H7 (cell line): ENCODE results near the gene RABGAP1L. TPM values are rescaled to one million over a fixed set of nuclear protein-coding genes. Genes with fewer than 3 reads are reported as not detected.
"Not testable (repeated sequence)": the region's sequence is repeated elsewhere in the genome, so short reads cannot be mapped to it uniquely, and the experiment has no call there.

Experiments
- DNase-seq: peaks from one replicate; pipeline ENCODE4 v3.0.0; 2012
- H3K27me3 ChIP-seq: 2 replicates; pipeline ENCODE4 v1.6.0; 2011; ENCODE audit warnings: mild to moderate bottlenecking, low read length; ENCODE audit not compliant: control insufficient read depth, insufficient read depth
- H3K36me3 ChIP-seq: replicated peaks from 2 replicates; pipeline ENCODE4 v1.5.1; 2011; ENCODE audit warnings: low read length; ENCODE audit not compliant: control insufficient read depth, insufficient read depth
- H3K4me3 ChIP-seq: 2 replicates; pipeline ENCODE4 v1.5.1; 2011; ENCODE audit warnings: low read depth, mild to moderate bottlenecking, control low read depth, low read length, moderate library complexity; ENCODE audit not compliant: insufficient read depth
- total RNA-seq: library from RNA; depleted of rRNA; stranded (reverse); fragments of >200 nt; shearing (Covaris generic); gene quantifications from 2 replicates; pipeline ENCODE4 v1.2.3, GENCODE V29; 2014

Gene RABGAP1L
- total RNA-seq, 1 experiment from 2014 or later, result 31.9 TPM

DNA sequence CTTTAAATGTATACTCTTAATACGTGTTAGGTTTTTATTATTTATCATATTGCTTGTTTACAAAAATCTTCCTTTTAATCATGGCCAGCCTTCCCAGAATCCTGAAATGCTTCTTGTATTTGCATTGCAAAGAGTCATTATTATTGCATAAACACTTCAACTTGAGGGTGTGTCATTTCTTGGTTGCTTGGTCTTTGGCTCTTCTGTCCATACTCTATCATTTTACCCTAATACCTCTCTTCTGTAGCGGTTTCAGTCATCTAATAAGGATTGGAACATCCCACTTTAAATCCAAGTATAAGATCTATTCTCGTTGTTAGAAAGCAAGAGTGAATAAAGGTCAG lies 639.8 kb downstream of the RABGAP1L start:
- Histone ChIP-seq H3K27me3 (no peaks in the 10 kb centered on the region), H3K4me3 (no peak overlapping the region), H3K36me3 (no peaks in the 10 kb centered on the region)
- DNase-seq, result no peak

- H3K27me3 ChIP-seq, result no peaks in the 10 kb centered on the region
- no peak for DNase-seq
- no peaks in the 10 kb centered on the region for H3K36me3 ChIP-seq
- H3K4me3 ChIP-seq, result peak overlapping the region; percentile 29
Observed at GRCh38 chr1:174800216-174800851, 641.0 kb downstream of the RABGAP1L start.

- Histone ChIP-seq H3K36me3 (no peaks in the 10 kb centered on the region), H3K4me3 (no peak overlapping the region), H3K27me3 (no peaks in the 10 kb centered on the region)
- DNase-seq, result no peak
Observed at GRCh38 chr1:174800876-174801275, 641.6 kb downstream of the RABGAP1L start.

DNA sequence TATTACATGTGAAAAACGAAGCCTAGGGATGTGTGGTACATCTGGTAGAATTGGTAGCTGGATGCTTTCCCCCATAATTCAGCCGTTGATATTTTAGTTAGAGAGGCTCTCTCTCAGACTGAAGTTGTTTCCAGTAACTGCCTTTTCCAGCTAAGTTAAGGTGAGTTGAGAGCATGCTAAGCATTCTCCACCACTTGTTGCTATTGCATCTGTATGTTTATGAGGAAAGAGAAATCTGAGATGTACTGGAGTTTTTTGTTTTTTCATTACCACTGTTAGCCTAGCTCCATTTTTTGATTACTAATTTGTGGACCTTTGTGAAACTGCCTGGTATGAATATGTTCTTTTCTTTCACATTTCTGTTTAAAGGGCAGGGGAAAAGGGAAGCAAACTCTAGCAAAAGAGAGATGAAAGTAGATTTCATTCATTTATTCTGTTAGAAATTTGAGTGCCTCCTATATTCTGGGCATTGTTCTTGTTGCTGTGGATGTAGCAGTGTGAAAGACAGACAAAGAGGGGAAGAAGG lies 650.5 kb downstream of the RABGAP1L start:
- H3K4me3 ChIP-seq, result no peak overlapping the region
- DNase-seq, result no peak
- no peaks in the 10 kb centered on the region for H3K36me3 ChIP-seq
- no peaks in the 10 kb centered on the region for H3K27me3 ChIP-seq

- H3K4me3 ChIP-seq, result no peak overlapping the region
Observed at GRCh38 chr1:174812016-174812415, 652.7 kb downstream of the RABGAP1L start.

GRCh38 chr1:174812656-174813055 lies 653.3 kb downstream of the RABGAP1L start:
- H3K27me3 ChIP-seq, result no peaks in the 10 kb centered on the region
- no peak for DNase-seq
- H3K4me3 ChIP-seq, result no peak overlapping the region
- H3K36me3 ChIP-seq, result no peaks in the 10 kb centered on the region

More at GRCh38 chr1:174812016-174812415, 652.7 kb downstream of the RABGAP1L start:
- DNase-seq, result no peak
- H3K36me3 ChIP-seq, result no peaks in the 10 kb centered on the region
- H3K27me3 ChIP-seq, result no peaks in the 10 kb centered on the region

GRCh38 chr1:174815036-174815435 lies 655.7 kb downstream of the RABGAP1L start:
- Histone ChIP-seq H3K27me3 (no peaks in the 10 kb centered on the region), H3K36me3 (no peaks in the 10 kb centered on the region), H3K4me3 (no peak overlapping the region)
- DNase-seq, result no peak

DNA sequence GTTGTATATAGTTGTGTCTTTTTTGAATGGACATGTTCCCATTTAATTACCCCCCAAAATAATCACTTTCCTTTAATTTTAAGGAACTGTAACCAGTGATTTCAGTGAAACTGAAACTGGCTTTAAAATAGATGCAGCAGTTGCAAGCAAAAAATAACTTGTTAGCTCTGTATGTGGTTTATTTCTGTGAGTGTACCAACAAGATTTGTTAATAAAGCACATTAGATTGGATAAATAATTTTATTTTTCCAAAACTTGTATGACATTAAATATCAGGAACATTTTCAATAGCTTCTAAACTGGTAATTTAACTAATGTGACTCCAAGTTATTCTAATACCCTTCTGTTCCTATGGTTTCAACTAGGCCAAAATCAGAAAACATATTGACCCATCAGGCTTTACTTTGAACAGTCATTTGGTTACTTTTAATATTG lies 656.2 kb downstream of the RABGAP1L start:
- Histone ChIP-seq H3K4me3 (no peak overlapping the region), H3K36me3 (no peaks in the 10 kb centered on the region), H3K27me3 (no peaks in the 10 kb centered on the region)
- no peak for DNase-seq

- H3K27me3 ChIP-seq, H3K36me3 ChIP-seq, H3K4me3 ChIP-seq, DNase-seq: not testable (repeated sequence)
Observed at GRCh38 chr1:174816621-174817020, 657.3 kb downstream of the RABGAP1L start.

DNA sequence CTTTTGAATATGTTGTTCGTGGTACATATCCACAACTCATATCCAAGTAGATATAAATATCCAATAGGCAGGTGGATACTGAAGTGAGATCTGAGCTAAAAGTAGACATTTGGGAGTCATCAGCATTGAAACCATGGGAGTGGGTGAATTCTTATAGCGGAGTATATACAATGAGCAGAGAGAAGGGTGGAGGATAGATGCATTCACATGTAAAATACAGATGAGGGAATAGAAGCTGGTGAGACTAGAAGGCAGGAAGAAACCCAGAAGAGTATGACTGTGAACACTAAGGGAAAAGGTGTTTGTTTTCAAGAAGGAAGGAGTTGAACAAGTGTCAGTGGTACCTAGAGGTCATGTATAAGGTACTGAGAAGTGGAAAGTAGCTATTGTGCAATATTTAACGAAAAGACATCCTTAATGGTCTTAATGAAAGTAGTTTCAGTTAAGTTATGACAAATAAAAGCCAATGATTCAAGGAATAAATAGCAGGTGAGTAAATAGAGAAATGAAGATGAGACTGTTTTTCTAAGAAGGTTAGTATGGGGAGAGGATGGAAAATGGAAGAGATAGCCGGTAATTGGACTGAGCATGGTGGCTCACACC lies 658.8 kb downstream of the RABGAP1L start:
- peak; percentile 14 for DNase-seq
- Histone ChIP-seq H3K27me3 (no peaks in the 10 kb centered on the region), H3K4me3 (no peak overlapping the region), H3K36me3 (no peaks in the 10 kb centered on the region)

DNA sequence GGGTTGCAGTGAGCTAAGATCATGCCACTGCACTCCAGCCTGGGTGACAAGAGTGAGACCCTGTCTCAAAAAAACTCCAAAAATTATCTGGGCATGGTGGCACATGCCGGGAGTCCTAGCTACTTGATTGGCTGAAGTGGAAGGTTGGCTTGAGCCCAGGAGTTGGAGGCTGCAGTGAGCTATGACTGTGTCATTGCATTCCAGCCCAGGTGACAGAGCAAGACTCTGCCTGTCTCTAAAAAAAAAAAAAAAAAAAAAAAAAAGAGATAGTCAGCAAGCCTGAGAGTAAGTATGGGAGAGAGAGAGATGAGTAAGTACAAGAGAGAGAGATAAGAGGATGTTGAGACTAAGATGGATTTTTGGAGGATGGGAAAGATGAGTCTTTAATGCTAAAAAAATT lies 659.6 kb downstream of the RABGAP1L start:
- Histone ChIP-seq H3K36me3 (no peaks in the 10 kb centered on the region), H3K27me3 (no peaks in the 10 kb centered on the region), H3K4me3 (no peak overlapping the region)
- DNase-seq, result no peak

GRCh38 chr1:174819596-174819995 lies 660.3 kb downstream of the RABGAP1L start:
- Histone ChIP-seq H3K4me3 (no peak overlapping the region), H3K27me3 (no peaks in the 10 kb centered on the region), H3K36me3 (no peaks in the 10 kb centered on the region)
- no peak for DNase-seq

GRCh38 chr1:174825127-174825526 lies 665.8 kb downstream of the RABGAP1L start:
- H3K4me3 ChIP-seq, result no peak overlapping the region
- H3K36me3 ChIP-seq, result no peaks in the 10 kb centered on the region
- DNase-seq, result no peak
- H3K27me3 ChIP-seq, result no peaks in the 10 kb centered on the region

DNA sequence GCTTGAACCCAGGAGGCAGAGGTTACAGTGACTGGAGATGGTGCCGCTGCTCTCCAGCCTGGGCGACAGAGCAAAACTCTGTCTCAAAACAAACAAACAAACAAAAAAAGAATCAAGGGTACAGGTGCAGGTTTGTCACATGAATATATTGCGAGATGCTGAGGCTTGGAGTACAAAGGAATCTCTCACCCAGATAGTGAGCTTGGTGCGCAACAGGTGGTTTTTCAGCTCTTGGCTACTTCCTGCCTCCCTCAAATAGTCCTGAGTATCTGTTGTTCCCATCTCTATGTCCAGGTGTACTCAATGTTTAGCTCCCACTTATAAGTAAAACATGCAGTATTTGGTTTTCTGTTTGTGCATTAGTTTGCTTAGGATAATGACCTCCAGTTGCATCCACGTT lies 666.5 kb downstream of the RABGAP1L start:
- no peak for DNase-seq
- H3K4me3 ChIP-seq, result no peak overlapping the region
- no peaks in the 10 kb centered on the region for H3K27me3 ChIP-seq
- no peaks in the 10 kb centered on the region for H3K36me3 ChIP-seq

DNA sequence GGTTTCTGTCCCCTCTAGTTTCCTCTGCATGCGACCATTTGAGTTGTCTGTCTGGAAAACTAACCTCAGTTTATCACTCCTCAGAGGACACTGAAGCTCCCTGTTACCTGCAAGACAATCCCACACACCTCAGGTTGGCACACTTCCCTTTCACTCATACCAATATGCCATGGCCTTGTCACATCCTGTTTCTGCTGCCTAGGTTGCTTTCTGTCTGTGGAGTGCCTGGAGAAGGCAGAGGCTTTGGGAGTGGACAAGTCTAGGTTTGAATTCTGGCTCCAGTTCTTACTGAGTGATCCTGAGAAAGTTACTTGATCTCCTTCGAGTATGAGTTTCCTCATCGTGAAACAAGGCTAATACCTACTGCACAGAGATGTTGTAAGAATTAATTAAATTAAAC lies 668.9 kb downstream of the RABGAP1L start:
- no peak for DNase-seq
- Histone ChIP-seq H3K4me3 (no peak overlapping the region), H3K36me3 (no peaks in the 10 kb centered on the region), H3K27me3 (no peaks in the 10 kb centered on the region)
